H1 (cell line): ENCODE measurements around the gene ANKRD2. TPM values are rescaled to one million over a fixed set of nuclear protein-coding genes. Genes with fewer than 3 reads are reported as not detected.
A peak's percentile ranks its signal among the peaks of the same experiment; 100 is the strongest.

ENCODE experiments used
- BCL11A ChIP-seq, 2 experiments: IDR thresholded peaks; one replicate each; pipeline ENCODE4 v1.6.1; 2011; ENCODE audit warnings: low read depth in 2 of 2, low read length in 2 of 2, mild to moderate bottlenecking in 2 of 2
- CEBPB ChIP-seq: IDR thresholded peaks from 2 replicates; pipeline ENCODE4 v1.6.1; 2012; ENCODE audit warnings: low read depth, low read length
- CHD2 ChIP-seq: IDR thresholded peaks from 2 replicates; pipeline ENCODE4 v1.6.1; 2012; ENCODE audit warnings: low read length, improper control_type of control experiment
- CREB1 ChIP-seq: IDR thresholded peaks from 2 replicates; pipeline ENCODE4 v1.6.1; 2012; ENCODE audit warnings: inconsistent platforms
- CTCF ChIP-seq, 3 experiments: IDR thresholded peaks; 1 replicate in 2 of 3; 2 replicates in 1 of 3; pipeline versions ENCODE4 v1.5.1 to v1.6.1; 2011; ENCODE audit warnings: low read length in 3 of 3, mild to moderate bottlenecking in 3 of 3, inconsistent platforms in 2 of 3, low read depth in 1 of 3, moderate library complexity in 1 of 3; ENCODE audit not compliant: insufficient read depth in 1 of 3; ENCODE audit errors: control extremely low read depth in 1 of 3
- EGR1 ChIP-seq: IDR thresholded peaks from 2 replicates; pipeline ENCODE4 v1.6.1; 2011; ENCODE audit warnings: low read depth, low read length, borderline replicate concordance
- EP300 ChIP-seq, 2 experiments: IDR thresholded peaks; 1 replicate in 1 of 2; 2 replicates in 1 of 2; pipeline ENCODE4 v1.6.1; 2011 to 2012; ENCODE audit warnings: low read depth in 2 of 2, low read length in 2 of 2, mild to moderate bottlenecking in 2 of 2, borderline replicate concordance in 1 of 2, inconsistent platforms in 1 of 2, moderate library complexity in 1 of 2
- GABPA ChIP-seq: IDR thresholded peaks from 2 replicates; pipeline ENCODE4 v1.6.1; 2011; ENCODE audit warnings: mild to moderate bottlenecking, low read length, moderate library complexity, borderline replicate concordance; ENCODE audit not compliant: insufficient read depth
- KDM1A ChIP-seq: fragments of 200-600, 300-600 bp; sonication (generic); IDR thresholded peaks from 2 replicates; pipeline ENCODE4 v1.7.1; 2016; ENCODE audit warnings: mild to moderate bottlenecking, low read length, borderline replicate concordance
- MAFK ChIP-seq: IDR thresholded peaks from 2 replicates; pipeline ENCODE4 v1.6.1; 2012; ENCODE audit warnings: low read depth, mild to moderate bottlenecking, improper control_type of control experiment, low read length
- MAX ChIP-seq: IDR thresholded peaks from 2 replicates; pipeline ENCODE4 v1.6.1; 2012; ENCODE audit warnings: inconsistent platforms
- POLR2AphosphoS5 ChIP-seq: IDR thresholded peaks from 2 replicates; pipeline ENCODE4 v1.6.1; 2011; ENCODE audit warnings: low read depth, low read length
- RAD21 ChIP-seq, 2 experiments: IDR thresholded peaks in 1 of 2; conservative IDR thresholded peaks in 1 of 2; 2 replicates each; pipeline ENCODE4 v1.6.1; 2011; ENCODE audit warnings: low read depth in 2 of 2, low read length in 2 of 2, improper control_type of control experiment in 1 of 2, inconsistent platforms in 1 of 2, mild to moderate bottlenecking in 1 of 2, moderate library complexity in 1 of 2
- RNF2 ChIP-seq: fragments of 200-900, 300-1000 bp; sonication (generic); IDR thresholded peaks from 2 replicates; pipeline ENCODE4 v1.7.1; 2016; ENCODE audit warnings: borderline replicate concordance, low read depth, mild to moderate bottlenecking, antibody characterized with exemption, low read length; ENCODE audit not compliant: poor library complexity, severe bottlenecking; ENCODE audit errors: missing control alignments
- SUZ12 ChIP-seq: fragments of 200-600 bp; sonication (generic); IDR thresholded peaks from 2 replicates; pipeline ENCODE4 v1.6.1; 2012; ENCODE audit warnings: mild to moderate bottlenecking, inconsistent platforms, low read length, moderate library complexity, mixed read lengths
- TAF1 ChIP-seq: IDR thresholded peaks from 2 replicates; pipeline ENCODE4 v1.6.1; 2011; ENCODE audit warnings: mild to moderate bottlenecking, low read depth, low read length
- TBP ChIP-seq: IDR thresholded peaks from 2 replicates; pipeline ENCODE4 v1.6.1; 2011; ENCODE audit warnings: low read depth, low read length, improper control_type of control experiment
- TCF12 ChIP-seq: IDR thresholded peaks from 2 replicates; pipeline ENCODE4 v1.6.1; 2011; ENCODE audit warnings: low read depth, mild to moderate bottlenecking, low read length
- USF2 ChIP-seq: IDR thresholded peaks from 2 replicates; pipeline ENCODE4 v1.6.1; 2011; ENCODE audit warnings: low read length, improper control_type of control experiment
- YY1 ChIP-seq: IDR thresholded peaks from 2 replicates; pipeline ENCODE4 v1.6.1; 2011; ENCODE audit warnings: low read depth, mild to moderate bottlenecking, low read length
- polyA plus RNA-seq, 7 experiments: library from polyadenylated mRNA; depleted of rRNA in 3 of 7; stranded (reverse) in 5 of 7; unstranded in 2 of 7; fragments of >200 nt in 5 of 7; fragments of 200-250 nt in 2 of 7; gene quantifications; 1 replicate in 5 of 7; 2 replicates in 1 of 7; 4 replicates in 1 of 7; pipeline versions ENCODE4 v1.2.1 to v1.2.3, GENCODE V29; 2011 to 2013; ENCODE audit warnings: missing spikeins in 2 of 7, mixed read lengths in 2 of 7
- total RNA-seq: library from RNA; stranded (reverse); fragmentation: NEBNext Ultra II Directional; extraction: Animal tissue kit (Norgen Biotek cat#: 25700); gene quantifications from 2 replicates; pipeline ENCODE4 v1.2.1, GENCODE V29; 2021

The ANKRD2 gene
- total and polyA plus RNA-seq, 2 of the 8 experiments (the other 6 are each of a cell fraction or from before 2014, with no cell fraction given) = not detected

GRCh38 chr10:97572214-97572989 lies at the start of gene ANKRD2 (continued):
- TF ChIP-seq CEBPB (0 out of 2 replicates have a peak, but pooled peaks have one; percentile 14), TCF12 (no peak), TBP (peak; percentile 40; the same call in 1 of the 2 replicates), MAX (peak; percentile 66), EGR1 (no peak), CREB1 (no peak), CTCF (IDR thresholded peaks at IDR 0.05; ENCODE audit: control extremely low read depth in 1 of 3, insufficient read depth in 1 of 3, low read depth in 1 of 3, low read length in 3 of 3) (peak; percentile 96 to 99 (median 98)), RAD21 (IDR thresholded peaks at IDR 0.05 in 1 of 2, conservative IDR thresholded peaks at IDR 0.05 in 1 of 2; ENCODE audit: low read depth in 2 of 2, low read length in 2 of 2) (peak; percentile 82 to 89), SUZ12 (no peak), GABPA (peak; percentile 66; the same call in 1 of the 2 replicates), POLR2AphosphoS5 (no peak), USF2 (no peak), TAF1 (no peak), BCL11A (IDR thresholded peaks at IDR 0.05; ENCODE audit: low read depth in 2 of 2, low read length in 2 of 2) (no peak), MAFK (no peak), KDM1A (no peak), EP300 (IDR thresholded peaks at IDR 0.05; ENCODE audit: borderline replicate concordance in 1 of 2, low read depth in 2 of 2, low read length in 2 of 2) (no peak), CHD2 (no peak), RNF2 (no peak), YY1 (no peak)
